GM23338 (cell line): ENCODE measurements around the gene PPP2R2B. TPM values are rescaled to one million over a fixed set of nuclear protein-coding genes. Genes with fewer than 3 reads are reported as not detected.

Experiments
- ATAC-seq: fragments of 200-7000 bp; cut with Tn5 transposase; 3 replicates; pipeline ENCODE4 v1.9.1; 2020
- DNase-seq: peaks from one replicate; pipeline ENCODE4 v3.0.0-alpha.2; 2015; ENCODE audit warnings: low spot score
- H2AFZ ChIP-seq: fragments of 200-600 bp; sonication (generic); 2 replicates; pipeline ENCODE4 v1.8.0; 2016; ENCODE audit warnings: antibody characterized with exemption, mild to moderate bottlenecking, moderate library complexity
- H3F3A ChIP-seq: fragments of 200-600 bp; sonication (generic); replicated peaks from 2 replicates; pipeline ENCODE4 v1.8.0; 2017; ENCODE audit warnings: antibody characterized with exemption, mixed run types, low read depth
- H3K27ac ChIP-seq: fragments of 200-600 bp; sonication (generic); 2 replicates; pipeline ENCODE4 v1.6.1; 2016; ENCODE audit warnings: low read depth
- H3K27me3 ChIP-seq: fragments of 200-600 bp; sonication (generic); 2 replicates; pipeline ENCODE4 v1.8.0; 2016; ENCODE audit warnings: mild to moderate bottlenecking, mixed run types, moderate library complexity; ENCODE audit not compliant: insufficient read depth
- H3K36me3 ChIP-seq: fragments of 200-600 bp; sonication (generic); 2 replicates; pipeline ENCODE4 v1.8.0; 2016; ENCODE audit warnings: mild to moderate bottlenecking; ENCODE audit not compliant: insufficient read depth
- H3K4me1 ChIP-seq: fragments of 200-600 bp; sonication (generic); 2 replicates; pipeline ENCODE4 v1.8.0; 2016; ENCODE audit warnings: mild to moderate bottlenecking, moderate library complexity; ENCODE audit not compliant: insufficient read depth
- H3K4me2 ChIP-seq: fragments of 200-600 bp; sonication (generic); 2 replicates; pipeline ENCODE4 v1.7.1; 2017; ENCODE audit warnings: mixed run types
- H3K4me3 ChIP-seq: fragments of 200-600 bp; sonication (generic); 2 replicates; pipeline ENCODE4 v1.6.1; 2016; ENCODE audit warnings: mixed run types
- H3K79me2 ChIP-seq: fragments of 200-600 bp; sonication (generic); replicated peaks from 2 replicates; pipeline ENCODE4 v1.8.0; 2017; ENCODE audit warnings: mild to moderate bottlenecking; ENCODE audit not compliant: insufficient read depth
- H3K9me2 ChIP-seq: fragments of 200-600 bp; sonication (generic); 2 replicates; pipeline ENCODE4 v1.8.0; 2017; ENCODE audit not compliant: insufficient read depth
- H4K20me1 ChIP-seq: fragments of 200-600 bp; sonication (generic); replicated peaks from 2 replicates; pipeline ENCODE4 v1.8.0; 2017; ENCODE audit warnings: mild to moderate bottlenecking; ENCODE audit not compliant: insufficient read depth
- H3K27ac Mint-ChIP-seq: 2 replicates; pipeline ENCODE4 v1.8.0; 2020; ENCODE audit warnings: inconsistent platforms, mild to moderate bottlenecking, moderate library complexity, mixed read lengths
- H3K27me3 Mint-ChIP-seq: 3 replicates; pipeline ENCODE4 v1.8.0; 2022; ENCODE audit warnings: low read depth, mild to moderate bottlenecking, moderate library complexity, mixed read lengths, inconsistent platforms; ENCODE audit not compliant: insufficient read depth, poor library complexity
- H3K36me3 Mint-ChIP-seq: 3 replicates; pipeline ENCODE4 v1.8.0; 2021; ENCODE audit warnings: low read depth, mild to moderate bottlenecking, inconsistent platforms, moderate library complexity, mixed read lengths
- H3K4me1 Mint-ChIP-seq: 3 replicates; pipeline ENCODE4 v1.8.0; 2020; ENCODE audit warnings: mild to moderate bottlenecking, inconsistent platforms, mixed read lengths
- H3K4me3 Mint-ChIP-seq: 3 replicates; pipeline ENCODE4 v1.8.0; 2021; ENCODE audit warnings: moderate library complexity, mild to moderate bottlenecking, inconsistent platforms, mixed read lengths
- H3K9me3 Mint-ChIP-seq: 3 replicates; pipeline ENCODE4 v1.8.0; 2020; ENCODE audit warnings: moderate library complexity, mild to moderate bottlenecking, inconsistent platforms, mixed read lengths
- CREB1 ChIP-seq: fragments of 250-450 bp; sonication (Bioruptor Pico); IDR thresholded peaks from 2 replicates; pipeline ENCODE4 v1.5.0; 2020; ENCODE audit warnings: low read depth, mild to moderate bottlenecking, moderate library complexity
- EZH2phosphoT487 ChIP-seq: fragments of 200-600 bp; sonication (generic); IDR thresholded peaks from one replicate; pipeline ENCODE4 v1.8.1; 2018; ENCODE audit warnings: antibody characterized with exemption; ENCODE audit not compliant: unreplicated experiment
- JUNB ChIP-seq: IDR thresholded peaks from one replicate; pipeline ENCODE4 v1.6.1; 2016; ENCODE audit warnings: antibody characterized with exemption; ENCODE audit not compliant: unreplicated experiment
- NANOG ChIP-seq: IDR thresholded peaks from 2 replicates; pipeline ENCODE4 v1.6.1; 2016; ENCODE audit warnings: antibody characterized with exemption, borderline replicate concordance
- POLR2AphosphoS5 ChIP-seq: IDR thresholded peaks from 2 replicates; pipeline ENCODE4 v1.6.1; 2016; ENCODE audit warnings: antibody characterized with exemption, low read depth
- STAT1 ChIP-seq: IDR thresholded peaks from one replicate; pipeline ENCODE4 v1.6.1; 2016; ENCODE audit warnings: antibody characterized with exemption; ENCODE audit not compliant: unreplicated experiment
- ZNF114 ChIP-seq: fragments of 250-450 bp; sonication (Bioruptor Pico); IDR thresholded peaks from 2 replicates; pipeline ENCODE4 v1.5.0; 2020; ENCODE audit warnings: mild to moderate bottlenecking, moderate library complexity
- ZNF331 ChIP-seq: fragments of 250-450 bp; sonication (Bioruptor Pico); IDR thresholded peaks from 2 replicates; pipeline ENCODE4 v1.5.0; 2020; ENCODE audit warnings: low read depth, mild to moderate bottlenecking, moderate library complexity
- polyA plus RNA-seq: library from polyadenylated mRNA; unstranded; fragments of >200 nt; fragmentation: Nextera tagmentation; extraction: Ambion mirVana; gene quantifications from 2 replicates; pipeline ENCODE4 v1.2.1, GENCODE V29; 2016
- total RNA-seq: library from RNA; depleted of rRNA; stranded (reverse); fragments of >200 nt; shearing (Covaris generic); gene quantifications from 2 replicates; pipeline ENCODE4 v1.2.3, GENCODE V29; 2014
- TF ChIP-seq, protein P1 (sequence below): IDR thresholded peaks from one replicate; pipeline ENCODE4 v1.6.1; 2018; ENCODE audit warnings: antibody characterized with exemption; ENCODE audit not compliant: unreplicated experiment
- TF ChIP-seq, protein P2 (sequence below), 2 experiments: fragments of 200-600 bp in 1 of 2; sonication (generic) in 1 of 2; conservative IDR thresholded peaks; 2 replicates each; pipeline versions ENCODE4 v1.5.1 to v1.6.1; 2016 to 2017; ENCODE audit warnings: antibody characterized with exemption in 2 of 2, low read depth in 2 of 2, mild to moderate bottlenecking in 2 of 2, moderate library complexity in 1 of 2

Gene PPP2R2B
- total and polyA plus RNA-seq, 2 experiments from 2014 or later = 21.3 to 33.9 TPM

DNA sequence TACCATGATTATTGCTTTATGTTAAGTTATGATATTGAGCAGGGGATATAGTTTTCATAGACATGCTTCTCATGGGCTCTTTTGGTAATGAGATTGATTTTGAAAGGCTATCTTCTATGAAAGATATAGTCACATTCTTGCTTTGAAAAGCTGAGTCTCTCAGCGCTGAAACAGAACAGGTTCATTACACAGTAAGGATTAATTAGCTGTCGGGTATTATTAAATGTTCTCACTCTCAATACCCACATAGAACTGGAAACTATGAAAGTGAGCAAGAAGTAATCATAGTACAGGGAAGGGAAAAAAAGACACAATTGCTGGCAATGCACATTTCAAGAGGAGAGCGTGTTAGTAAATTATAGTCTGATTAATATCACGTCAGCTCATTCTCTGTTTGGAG is 190.9 kb downstream of the PPP2R2B start (continued):
- TF ChIP-seq, protein P1, sequence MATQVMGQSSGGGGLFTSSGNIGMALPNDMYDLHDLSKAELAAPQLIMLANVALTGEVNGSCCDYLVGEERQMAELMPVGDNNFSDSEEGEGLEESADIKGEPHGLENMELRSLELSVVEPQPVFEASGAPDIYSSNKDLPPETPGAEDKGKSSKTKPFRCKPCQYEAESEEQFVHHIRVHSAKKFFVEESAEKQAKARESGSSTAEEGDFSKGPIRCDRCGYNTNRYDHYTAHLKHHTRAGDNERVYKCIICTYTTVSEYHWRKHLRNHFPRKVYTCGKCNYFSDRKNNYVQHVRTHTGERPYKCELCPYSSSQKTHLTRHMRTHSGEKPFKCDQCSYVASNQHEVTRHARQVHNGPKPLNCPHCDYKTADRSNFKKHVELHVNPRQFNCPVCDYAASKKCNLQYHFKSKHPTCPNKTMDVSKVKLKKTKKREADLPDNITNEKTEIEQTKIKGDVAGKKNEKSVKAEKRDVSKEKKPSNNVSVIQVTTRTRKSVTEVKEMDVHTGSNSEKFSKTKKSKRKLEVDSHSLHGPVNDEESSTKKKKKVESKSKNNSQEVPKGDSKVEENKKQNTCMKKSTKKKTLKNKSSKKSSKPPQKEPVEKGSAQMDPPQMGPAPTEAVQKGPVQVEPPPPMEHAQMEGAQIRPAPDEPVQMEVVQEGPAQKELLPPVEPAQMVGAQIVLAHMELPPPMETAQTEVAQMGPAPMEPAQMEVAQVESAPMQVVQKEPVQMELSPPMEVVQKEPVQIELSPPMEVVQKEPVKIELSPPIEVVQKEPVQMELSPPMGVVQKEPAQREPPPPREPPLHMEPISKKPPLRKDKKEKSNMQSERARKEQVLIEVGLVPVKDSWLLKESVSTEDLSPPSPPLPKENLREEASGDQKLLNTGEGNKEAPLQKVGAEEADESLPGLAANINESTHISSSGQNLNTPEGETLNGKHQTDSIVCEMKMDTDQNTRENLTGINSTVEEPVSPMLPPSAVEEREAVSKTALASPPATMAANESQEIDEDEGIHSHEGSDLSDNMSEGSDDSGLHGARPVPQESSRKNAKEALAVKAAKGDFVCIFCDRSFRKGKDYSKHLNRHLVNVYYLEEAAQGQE = no peak
- TF ChIP-seq ZNF331 (CRISPR knock-in tag) (no peak), CREB1 (no peak), ZNF114 (CRISPR knock-in tag) (no peak)

- no peak overlapping the region for H2AFZ ChIP-seq
- no peaks in the 10 kb centered on the region for H3K36me3 ChIP-seq
- Mint-ChIP-seq H3K27me3 (no peaks in the 10 kb centered on the region), H3K4me1 (peaks cover 6% of the 10 kb centered on the region; the same call in 2 of the 3 replicates), H3K4me3 (no peak overlapping the region), H3K9me3 (no peaks in the 10 kb centered on the region), H3K36me3 (no peaks in the 10 kb centered on the region; the same call in 1 of the 3 replicates), H3K27ac (no peak overlapping the region; the same call in 1 of the 2 replicates)
- ATAC-seq (no peak), DNase-seq (no peak)
- no peak overlapping the region for H3K4me2 ChIP-seq
- no peaks in the 10 kb centered on the region for H3K27me3 ChIP-seq
- H3K4me3 ChIP-seq = no peak overlapping the region
- no peaks in the 10 kb centered on the region for H4K20me1 ChIP-seq
- no peak overlapping the region for H3K27ac ChIP-seq
- no peaks in the 10 kb centered on the region for H3K79me2 ChIP-seq
- H3F3A ChIP-seq = no peaks in the 10 kb centered on the region
- no peaks in the 10 kb centered on the region for H3K9me2 ChIP-seq
- H3K4me1 ChIP-seq = no peaks in the 10 kb centered on the region
- TF ChIP-seq, protein P2, sequence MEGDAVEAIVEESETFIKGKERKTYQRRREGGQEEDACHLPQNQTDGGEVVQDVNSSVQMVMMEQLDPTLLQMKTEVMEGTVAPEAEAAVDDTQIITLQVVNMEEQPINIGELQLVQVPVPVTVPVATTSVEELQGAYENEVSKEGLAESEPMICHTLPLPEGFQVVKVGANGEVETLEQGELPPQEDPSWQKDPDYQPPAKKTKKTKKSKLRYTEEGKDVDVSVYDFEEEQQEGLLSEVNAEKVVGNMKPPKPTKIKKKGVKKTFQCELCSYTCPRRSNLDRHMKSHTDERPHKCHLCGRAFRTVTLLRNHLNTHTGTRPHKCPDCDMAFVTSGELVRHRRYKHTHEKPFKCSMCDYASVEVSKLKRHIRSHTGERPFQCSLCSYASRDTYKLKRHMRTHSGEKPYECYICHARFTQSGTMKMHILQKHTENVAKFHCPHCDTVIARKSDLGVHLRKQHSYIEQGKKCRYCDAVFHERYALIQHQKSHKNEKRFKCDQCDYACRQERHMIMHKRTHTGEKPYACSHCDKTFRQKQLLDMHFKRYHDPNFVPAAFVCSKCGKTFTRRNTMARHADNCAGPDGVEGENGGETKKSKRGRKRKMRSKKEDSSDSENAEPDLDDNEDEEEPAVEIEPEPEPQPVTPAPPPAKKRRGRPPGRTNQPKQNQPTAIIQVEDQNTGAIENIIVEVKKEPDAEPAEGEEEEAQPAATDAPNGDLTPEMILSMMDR (conservative IDR thresholded peaks at IDR 0.05; ENCODE audit: low read depth in 2 of 2) = no peak
- no peak for TF ChIP-seq POLR2AphosphoS5
- TF ChIP-seq ZNF114 (CRISPR knock-in tag) = no peak
- no peak for TF ChIP-seq CREB1
- TF ChIP-seq, protein P1 = no peak
- no peak for TF ChIP-seq NANOG
- no peak for TF ChIP-seq ZNF331 (CRISPR knock-in tag)
- no peak for TF ChIP-seq STAT1
- TF ChIP-seq EZH2phosphoT487 = no peak
- TF ChIP-seq JUNB = no peak
Measured at GRCh38 chr5:146683861-146684260, 194.7 kb downstream of the PPP2R2B start.
